B cell (primary cell): ENCODE data around the gene BATF3. TPM values are rescaled to one million over a fixed set of nuclear protein-coding genes. Genes with fewer than 3 reads are reported as not detected.

ENCODE experiments used
- ATAC-seq: fragments of 200-7000 bp; cut with Tn5 transposase; one replicate; pipeline ENCODE4 v1.10.0; 2021; ENCODE audit warnings: low read depth, mild to moderate bottlenecking, moderate number of reproducible peaks, moderate library complexity
- CTCF ChIA-PET: fragments of 350-600 bp; sonication (Branson Sonifier 250); formaldehyde crosslinking; loops from one replicate; lab custom pipeline; 2021; ENCODE audit warnings: antibody characterized with exemption, inconsistent platforms; lab: Charles Lee
- POLR2A ChIA-PET: fragments of 350-600 bp; sonication (Branson Sonifier 250); formaldehyde crosslinking; loops from one replicate; lab custom pipeline; 2021; ENCODE audit warnings: antibody characterized with exemption; lab: Charles Lee
- DNase-seq: peaks from one replicate; pipeline ENCODE4 v3.0.0; 2013
- H2AFZ ChIP-seq: 2 replicates; pipeline ENCODE4 v1.6.1; 2012; ENCODE audit warnings: mild to moderate bottlenecking, low read depth, low read length; ENCODE audit not compliant: insufficient read depth, poor library complexity, severe bottlenecking
- H3K27ac ChIP-seq, 2 donors: 1 replicate in 1 of 2; 2 replicates in 1 of 2; pipeline ENCODE4 v1.5.1; 2012 to 2013; ENCODE audit warnings: low read length in 2 of 2, mild to moderate bottlenecking in 2 of 2, moderate library complexity in 1 of 2
- H3K27me3 ChIP-seq, 4 experiments: fragments of 200-600 bp in 1 of 4; sonication (generic) in 1 of 4; replicated peaks in 1 of 4; 1 replicate in 2 of 4; 2 replicates in 2 of 4; pipeline versions ENCODE4 v1.6.1 to v1.7.0; 2013 to 2016; ENCODE audit warnings: low read length in 3 of 4, mild to moderate bottlenecking in 2 of 4, mixed read lengths in 1 of 4, moderate library complexity in 1 of 4; ENCODE audit not compliant: insufficient read depth in 4 of 4, control insufficient read depth in 3 of 4; ENCODE audit errors: control extremely low read depth in 1 of 4
- H3K36me3 ChIP-seq, 2 experiments: replicated peaks in 1 of 2; 1 replicate in 1 of 2; 2 replicates in 1 of 2; pipeline versions ENCODE4 v1.6.1 to v1.7.1; 2013; ENCODE audit warnings: low read length in 1 of 2; ENCODE audit not compliant: insufficient read depth in 2 of 2, control insufficient read depth in 1 of 2; ENCODE audit errors: control extremely low read depth in 1 of 2, extremely low read depth in 1 of 2
- H3K4me1 ChIP-seq, 2 donors: fragments of 200-600 bp in 1 of 2; sonication (generic) in 1 of 2; 1 replicate in 1 of 2; 2 replicates in 1 of 2; pipeline versions ENCODE4 v1.5.1 to v1.6.1; 2013 to 2017; ENCODE audit warnings: low read length in 2 of 2; ENCODE audit not compliant: control insufficient read depth in 2 of 2, insufficient read depth in 2 of 2
- H3K4me2 ChIP-seq: replicated peaks from 2 replicates; pipeline ENCODE3; 2012; ENCODE audit warnings: mild to moderate bottlenecking, low read depth, low read length; ENCODE audit not compliant: poor library complexity, severe bottlenecking
- H3K4me3 ChIP-seq, 5 experiments: fragments of 200-600 bp in 1 of 5; sonication (generic) in 1 of 5; 1 replicate in 3 of 5; 2 replicates in 2 of 5; pipeline versions ENCODE4 v1.5.1 to v1.7.0; 2011 to 2016; ENCODE audit warnings: low read length in 4 of 5, mild to moderate bottlenecking in 4 of 5, low read depth in 2 of 5, control low read depth in 1 of 5, moderate library complexity in 1 of 5; ENCODE audit not compliant: insufficient read depth in 1 of 5; ENCODE audit errors: control extremely low read depth in 1 of 5, extremely low read depth in 1 of 5
- H3K79me2 ChIP-seq: fragments of 200-600 bp; sonication (generic); one replicate; pipeline ENCODE4 v1.6.0; 2016; ENCODE audit warnings: low read length; ENCODE audit not compliant: control insufficient read depth, insufficient read depth
- H3K9ac ChIP-seq: fragments of 200-600 bp; sonication (generic); 2 replicates; pipeline ENCODE4 v1.6.1; 2017; ENCODE audit warnings: mild to moderate bottlenecking, low read length, moderate library complexity
- H3K9me3 ChIP-seq, 3 donors: one replicate each; pipeline versions ENCODE4 v1.6.1 to v1.7.1; 2013; ENCODE audit warnings: low read length in 2 of 3; ENCODE audit not compliant: control insufficient read depth in 2 of 3, insufficient read depth in 1 of 3; ENCODE audit errors: control extremely low read depth in 1 of 3
- H4K20me1 ChIP-seq: 2 replicates; pipeline ENCODE4 v1.6.0; 2012; ENCODE audit warnings: mild to moderate bottlenecking, low read length; ENCODE audit not compliant: insufficient read depth, control insufficient read depth, poor library complexity, severe bottlenecking
- H3K27ac Mint-ChIP-seq: one replicate; pipeline ENCODE4 v1.8.0; 2021; ENCODE audit warnings: mixed read lengths
- H3K27me3 Mint-ChIP-seq: one replicate; pipeline ENCODE4 v1.8.0; 2021; ENCODE audit warnings: mixed read lengths
- H3K4me1 Mint-ChIP-seq: one replicate; pipeline ENCODE4 v1.8.0; 2021; ENCODE audit warnings: mixed read lengths
- H3K4me3 Mint-ChIP-seq: one replicate; pipeline ENCODE4 v1.8.0; 2021; ENCODE audit warnings: mixed read lengths
- H3K9me3 Mint-ChIP-seq: one replicate; pipeline ENCODE4 v1.8.0; 2022; ENCODE audit warnings: mixed read lengths; ENCODE audit not compliant: insufficient read depth
- EZH2 ChIP-seq: IDR thresholded peaks from 2 replicates; pipeline ENCODE4 v1.6.1; 2012; ENCODE audit warnings: borderline replicate concordance, low read depth, mild to moderate bottlenecking, moderate library complexity, low read length; ENCODE audit not compliant: insufficient read depth, poor library complexity, severe bottlenecking
- WGBS: methylation state at CpG from one replicate; pipeline ENCODE4 v1.1.5; 2013; ENCODE audit warnings: missing lambda C conversion rate; ENCODE audit not compliant: insufficient coverage; 5-methylcytosine and 5-hydroxymethylcytosine counted together
- intact Hi-C: fragments of 100-400 bp; cut with micrococcal nuclease; formaldehyde crosslinking; loops from one replicate; pipeline ENCODE4 v1.10.0; 2022
- polyA plus RNA-seq: library from polyadenylated mRNA; depleted of rRNA; stranded (reverse); fragments of >200 nt; gene quantifications from 2 replicates; pipeline ENCODE4 v1.2.3, GENCODE V29; 2012
- total RNA-seq, 2 donors: library from RNA; stranded (reverse); fragments of 120-200 nt in 1 of 2; gene quantifications; 1 replicate in 1 of 2; 2 replicates in 1 of 2; pipeline versions ENCODE4 v1.2.3 to v1.2.4, GENCODE V29; 2013 to 2022
- TF ChIP-seq, protein P1 (sequence below): fragments of 200-600 bp; IDR thresholded peaks from one replicate; pipeline ENCODE4 v1.8.0; 2022; ENCODE audit warnings: antibody characterized with exemption, mild to moderate bottlenecking

Gene BATF3
- total and polyA plus RNA-seq, 2 donors (not counting 1 experiment from before 2014, with no cell fraction given), result 0.36 to 1.9 TPM

DNA sequence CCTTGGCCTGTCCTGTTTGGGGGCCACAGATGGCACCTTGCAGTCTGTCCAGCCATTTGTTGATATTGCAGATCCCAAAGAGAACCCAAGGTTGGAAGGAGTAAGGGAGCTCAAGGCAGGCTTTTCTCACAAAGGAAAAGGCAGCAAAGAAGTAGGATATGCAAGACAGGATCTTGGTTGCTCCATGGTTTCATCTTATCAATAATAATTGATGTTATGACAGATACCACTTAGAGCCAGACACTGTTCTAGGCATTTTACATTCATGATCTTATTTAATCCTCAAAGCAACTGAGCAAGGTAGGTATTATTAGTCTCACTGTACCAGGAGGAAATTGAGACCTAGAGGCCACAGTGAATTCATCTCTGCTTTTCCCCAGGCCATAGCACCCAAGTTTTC, 28.8 kb downstream of the BATF3 start:
- H3K4me2 ChIP-seq, result peak overlapping the region; percentile 45

DNA sequence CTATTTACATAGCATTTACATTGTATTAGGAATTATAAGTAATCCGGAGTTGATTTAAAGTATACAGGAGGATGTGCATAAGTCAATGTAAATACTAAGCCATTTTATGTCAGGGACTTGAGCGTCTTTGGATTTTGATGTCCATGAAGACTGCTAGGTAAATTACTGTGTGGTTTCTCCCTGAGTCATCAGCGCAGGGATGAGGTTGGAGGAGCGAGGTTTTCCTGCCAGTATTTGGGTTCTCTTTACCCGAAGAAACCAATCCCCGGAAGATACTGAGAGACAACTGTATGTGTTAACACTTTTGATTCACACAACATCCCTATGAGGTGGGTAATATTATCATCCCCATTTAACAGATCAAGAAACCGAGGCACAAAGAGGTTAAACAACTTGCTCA, 29.3 kb downstream of the BATF3 start:
- Mint-ChIP-seq H3K9me3 (no peaks in the 10 kb centered on the region), H3K27ac (no peak overlapping the region), H3K4me3 (no peak overlapping the region), H3K27me3 (no peaks in the 10 kb centered on the region), H3K4me1 (peaks cover 25% of the 10 kb centered on the region)
- H3K36me3 ChIP-seq, result no peaks in the 10 kb centered on the region
- no peaks in the 10 kb centered on the region for H3K79me2 ChIP-seq
- peaks cover 15 to 32% of the 10 kb centered on the region in 2 donors for H3K4me1 ChIP-seq
- H3K9ac ChIP-seq, result no peak overlapping the region
- H4K20me1 ChIP-seq, result no peaks in the 10 kb centered on the region
- H3K4me2 ChIP-seq, result no peak overlapping the region
- no peaks in the 10 kb centered on the region for H3K9me3 ChIP-seq
- POLR2A ChIA-PET, result no interaction called here
- CTCF ChIA-PET, result interaction anchor here (1.0 kb wide), 1 partner anchor 116 kb away, joined by 3 read pairs; no protein-coding TSS in a partner anchor
- H3K27me3 ChIP-seq, result peaks cover 0 to 17% (median 0%) of the 10 kb centered on the region in 4 experiments
- no peak overlapping the region for H3K4me3 ChIP-seq
- WGBS, result 100% methylated on average over 2 of the region's 7 CpGs
- intact Hi-C loops, result no loop called here
- no peak for ATAC-seq
- H3K27ac ChIP-seq, result no peak overlapping the region
- no peak for DNase-seq
- TF ChIP-seq, protein P1, sequence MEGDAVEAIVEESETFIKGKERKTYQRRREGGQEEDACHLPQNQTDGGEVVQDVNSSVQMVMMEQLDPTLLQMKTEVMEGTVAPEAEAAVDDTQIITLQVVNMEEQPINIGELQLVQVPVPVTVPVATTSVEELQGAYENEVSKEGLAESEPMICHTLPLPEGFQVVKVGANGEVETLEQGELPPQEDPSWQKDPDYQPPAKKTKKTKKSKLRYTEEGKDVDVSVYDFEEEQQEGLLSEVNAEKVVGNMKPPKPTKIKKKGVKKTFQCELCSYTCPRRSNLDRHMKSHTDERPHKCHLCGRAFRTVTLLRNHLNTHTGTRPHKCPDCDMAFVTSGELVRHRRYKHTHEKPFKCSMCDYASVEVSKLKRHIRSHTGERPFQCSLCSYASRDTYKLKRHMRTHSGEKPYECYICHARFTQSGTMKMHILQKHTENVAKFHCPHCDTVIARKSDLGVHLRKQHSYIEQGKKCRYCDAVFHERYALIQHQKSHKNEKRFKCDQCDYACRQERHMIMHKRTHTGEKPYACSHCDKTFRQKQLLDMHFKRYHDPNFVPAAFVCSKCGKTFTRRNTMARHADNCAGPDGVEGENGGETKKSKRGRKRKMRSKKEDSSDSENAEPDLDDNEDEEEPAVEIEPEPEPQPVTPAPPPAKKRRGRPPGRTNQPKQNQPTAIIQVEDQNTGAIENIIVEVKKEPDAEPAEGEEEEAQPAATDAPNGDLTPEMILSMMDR, result no peak
- H2AFZ ChIP-seq, result no peak overlapping the region

More for the DNA sequence above, 28.8 kb downstream of the BATF3 start:
- Histone ChIP-seq H3K36me3 (no peaks in the 10 kb centered on the region), H3K9ac (peak overlapping the region; percentile 14), H3K27ac (no peak overlapping the region), H4K20me1 (no peaks in the 10 kb centered on the region), H3K4me3 (no peak overlapping the region), H2AFZ (peak overlapping the region; percentile 53), H3K4me1 (peaks cover 12 to 27% of the 10 kb centered on the region in 2 donors), H3K27me3 (peaks cover 0 to 12% (median 0%) of the 10 kb centered on the region in 4 experiments), H3K79me2 (no peaks in the 10 kb centered on the region), H3K9me3 (no peaks in the 10 kb centered on the region)
- no peak overlapping the region for H3K27ac Mint-ChIP-seq
- no peaks in the 10 kb centered on the region for H3K27me3 Mint-ChIP-seq
- no peaks in the 10 kb centered on the region for H3K9me3 Mint-ChIP-seq
- no peak for TF ChIP-seq EZH2
- TF ChIP-seq, protein P1, result no peak
- peak overlapping the region; percentile 50 for H3K4me3 Mint-ChIP-seq
- DNase-seq, result no peak
- intact Hi-C loops, result no loop called here
- H3K4me1 Mint-ChIP-seq, result peaks cover 20% of the 10 kb centered on the region
- POLR2A ChIA-PET, result no interaction called here
- no peak for ATAC-seq
- CTCF ChIA-PET, result interaction anchor here (0.8 to 1.5 kb wide), 4 partner anchors 79 to 194 kb away, joined by 3 to 5 read pairs (median 3); no protein-coding TSS in a partner anchor
